WTC11 (cell line): ENCODE measurements around the gene PRF1. TPM values are rescaled to one million over a fixed set of nuclear protein-coding genes. Genes with fewer than 3 reads are reported as not detected.

ENCODE experiments used
- ATAC-seq: fragments of 200-7000 bp; cut with Tn5 transposase; 2 replicates; pipeline ENCODE4 v1.10.0; 2021; ENCODE audit warnings: mild to moderate bottlenecking, moderate library complexity
- CTCF ChIA-PET: fragments of 300-600 bp; sonication (Branson Sonifier 250); formaldehyde crosslinking; loops from one replicate; lab custom pipeline; 2021; ENCODE audit warnings: antibody characterized with exemption; lab: Charles Lee
- POLR2A ChIA-PET: fragments of 350-600 bp; sonication (Branson Sonifier 250); formaldehyde crosslinking; loops from one replicate; lab custom pipeline; 2021; ENCODE audit warnings: antibody characterized with exemption; lab: Charles Lee
- DNase-seq: peaks from one replicate; pipeline ENCODE4 v3.0.0; 2021; ENCODE audit warnings: low spot score
- H3K27ac Mint-ChIP-seq: 2 replicates; pipeline ENCODE4 v1.8.0; 2021; ENCODE audit warnings: mixed read lengths
- H3K27me3 Mint-ChIP-seq: 2 replicates; pipeline ENCODE4 v1.8.0; 2021; ENCODE audit warnings: low read depth, mild to moderate bottlenecking, moderate library complexity, mixed read lengths
- H3K36me3 Mint-ChIP-seq: 2 replicates; pipeline ENCODE4 v1.8.0; 2021; ENCODE audit warnings: mixed read lengths
- H3K4me1 Mint-ChIP-seq: 2 replicates; pipeline ENCODE4 v1.8.0; 2022; ENCODE audit warnings: mixed read lengths
- H3K4me3 Mint-ChIP-seq: 2 replicates; pipeline ENCODE4 v1.8.0; 2021; ENCODE audit warnings: mild to moderate bottlenecking, moderate library complexity, mixed read lengths
- H3K9me3 Mint-ChIP-seq: 2 replicates; pipeline ENCODE4 v1.8.0; 2021; ENCODE audit warnings: mixed read lengths
- ATF3 ChIP-seq: sonication (generic); formaldehyde crosslinking; conservative IDR thresholded peaks from 2 replicates; pipeline ENCODE4 v1.8.1; 2022; ENCODE audit warnings: mild to moderate bottlenecking, missing genetic modification reagents
- ATF6 ChIP-seq: sonication (generic); formaldehyde crosslinking; IDR thresholded peaks from 2 replicates; pipeline ENCODE4 v1.8.1; 2023; ENCODE audit warnings: mild to moderate bottlenecking, missing genetic modification reagents
- CREM ChIP-seq: sonication (generic); formaldehyde crosslinking; IDR thresholded peaks from 2 replicates; pipeline ENCODE4 v1.8.1; 2022; ENCODE audit warnings: mild to moderate bottlenecking, missing genetic modification reagents, moderate library complexity
- EMX1 ChIP-seq: fragments of 250-450 bp; sonication (Bioruptor Pico); IDR thresholded peaks from 2 replicates; pipeline ENCODE4 v1.8.0; 2021; ENCODE audit warnings: mild to moderate bottlenecking
- ESRRA ChIP-seq: sonication (generic); formaldehyde crosslinking; IDR thresholded peaks from 2 replicates; pipeline ENCODE4 v1.8.1; 2022; ENCODE audit warnings: mild to moderate bottlenecking, missing genetic modification reagents, borderline replicate concordance
- GTF2I ChIP-seq: fragments of 250-450 bp; sonication (Bioruptor Pico); conservative IDR thresholded peaks from 2 replicates; pipeline ENCODE4 v1.4.0; 2021; ENCODE audit warnings: mild to moderate bottlenecking
- MLX ChIP-seq: sonication (generic); formaldehyde crosslinking; IDR thresholded peaks from 2 replicates; pipeline ENCODE4 v1.8.1; 2023; ENCODE audit warnings: mild to moderate bottlenecking, missing genetic modification reagents, moderate library complexity
- NFE2L1 ChIP-seq: sonication (generic); formaldehyde crosslinking; IDR thresholded peaks from 2 replicates; pipeline ENCODE4 v1.8.1; 2023; ENCODE audit warnings: missing genetic modification reagents
- RORB ChIP-seq: fragments of 250-450 bp; sonication (Bioruptor Pico); IDR thresholded peaks from 2 replicates; pipeline ENCODE4 v1.9.0; 2021; ENCODE audit warnings: mild to moderate bottlenecking
- SMAD3 ChIP-seq: sonication (generic); formaldehyde crosslinking; IDR thresholded peaks from 2 replicates; pipeline ENCODE4 v1.8.0; 2022; ENCODE audit warnings: missing genetic modification reagents, mild to moderate bottlenecking, borderline replicate concordance
- SOX15 ChIP-seq: fragments of 250-450 bp; sonication (Bioruptor Pico); IDR thresholded peaks from 2 replicates; pipeline ENCODE4 v1.9.0; 2021; ENCODE audit warnings: mild to moderate bottlenecking
- ZBTB21 ChIP-seq: sonication (generic); formaldehyde crosslinking; IDR thresholded peaks from 2 replicates; pipeline ENCODE4 v1.8.1; 2023; ENCODE audit warnings: mild to moderate bottlenecking, missing genetic modification reagents, borderline replicate concordance
- ZNF232 ChIP-seq: sonication (generic); formaldehyde crosslinking; IDR thresholded peaks from 2 replicates; pipeline ENCODE4 v1.8.0; 2022; ENCODE audit warnings: mild to moderate bottlenecking, missing genetic modification reagents
- total RNA-seq: library from RNA; stranded (reverse); gene quantifications from 3 replicates; pipeline ENCODE4 v1.2.3, GENCODE V29; 2021
- TF ChIP-seq, protein P1 (sequence below): sonication (generic); formaldehyde crosslinking; IDR thresholded peaks from 2 replicates; pipeline ENCODE4 v1.8.0; 2022; ENCODE audit warnings: missing genetic modification reagents
- TF ChIP-seq, protein P2 (sequence below): sonication (generic); formaldehyde crosslinking; IDR thresholded peaks from 2 replicates; pipeline ENCODE4 v1.8.1; 2023; ENCODE audit warnings: mild to moderate bottlenecking, moderate library complexity, missing genetic modification reagents
- TF ChIP-seq, protein P3 (sequence below): fragments of 250-450 bp; sonication (Bioruptor Pico); IDR thresholded peaks from 2 replicates; pipeline ENCODE4 v1.9.0; 2021; ENCODE audit warnings: mild to moderate bottlenecking

Gene PRF1
- total RNA-seq, 1 experiment from 2014 or later, result 0.11 TPM

DNA sequence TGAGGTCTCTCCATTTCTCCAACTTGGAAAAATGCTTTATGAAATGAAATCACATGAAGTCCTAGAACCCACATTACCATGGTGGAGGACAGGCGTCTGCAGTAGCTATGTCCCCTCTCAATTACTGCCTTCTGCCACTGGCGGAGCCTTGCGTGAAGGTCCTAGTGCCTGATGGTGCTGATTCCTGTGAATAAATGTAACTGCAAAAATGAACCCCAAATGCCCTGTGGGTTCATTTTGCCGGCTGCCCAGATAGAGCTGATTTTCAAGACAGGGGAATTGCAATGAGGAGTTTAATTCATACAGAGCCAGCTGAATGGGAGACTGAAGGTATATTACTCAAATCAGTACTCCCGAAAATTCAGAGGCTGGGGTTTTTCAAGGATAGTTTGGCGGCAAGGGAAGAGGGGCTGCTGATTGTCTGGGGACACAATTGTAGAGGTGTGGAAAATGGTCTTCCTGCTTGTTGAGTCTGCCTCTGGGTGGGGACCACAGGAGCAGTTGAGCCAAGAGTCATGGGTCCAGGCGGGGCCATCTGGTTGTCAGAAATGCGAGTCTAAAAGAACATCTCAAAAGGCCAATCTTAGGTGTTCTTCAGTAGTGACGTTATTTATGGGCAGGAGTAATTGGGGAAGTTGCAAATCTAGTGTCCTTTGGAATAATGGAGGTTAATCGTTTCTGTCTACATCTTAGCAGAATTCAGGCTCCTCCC, 13.5 kb downstream of the PRF1 start:
- no peaks in the 10 kb centered on the region for H3K36me3 Mint-ChIP-seq
- no peak overlapping the region for H3K27ac Mint-ChIP-seq
- H3K4me1 Mint-ChIP-seq, result peaks cover 19% of the 10 kb centered on the region
- DNase-seq (no peak), ATAC-seq (no peak)
- H3K4me3 Mint-ChIP-seq, result no peak overlapping the region
- ChIA-PET POLR2A (no interaction called here), CTCF (interaction anchor here (0.6 to 2.7 kb wide), 2 partner anchors 30 to 261 kb away, joined by 3 to 8 read pairs; no protein-coding TSS in a partner anchor)
- H3K27me3 Mint-ChIP-seq, result no peaks in the 10 kb centered on the region; the same call in 1 of the 2 replicates
- no peaks in the 10 kb centered on the region for H3K9me3 Mint-ChIP-seq
- TF ChIP-seq NFE2L1 (CRISPR knock-in tag) (no peak), ZBTB21 (CRISPR knock-in tag) (no peak), MLX (no peak), ESRRA (CRISPR knock-in tag) (no peak), RORB (CRISPR knock-in tag) (no peak), ZNF232 (no peak), ATF6 (CRISPR knock-in tag) (no peak)

GRCh38 chr10:70588255-70588654, 14.3 kb downstream of the PRF1 start:
- ChIA-PET CTCF (interaction anchor here (2.7 kb wide), 1 partner anchor 29 kb away, joined by 8 read pairs; no protein-coding TSS in a partner anchor), POLR2A (no interaction called here)
- Mint-ChIP-seq H3K4me1 (peaks cover 22% of the 10 kb centered on the region), H3K27ac (no peak overlapping the region), H3K4me3 (no peak overlapping the region), H3K9me3 (no peaks in the 10 kb centered on the region), H3K27me3 (no peaks in the 10 kb centered on the region; the same call in 1 of the 2 replicates), H3K36me3 (no peaks in the 10 kb centered on the region)
- ATAC-seq (no peak), DNase-seq (no peak)
- TF ChIP-seq, protein P1, sequence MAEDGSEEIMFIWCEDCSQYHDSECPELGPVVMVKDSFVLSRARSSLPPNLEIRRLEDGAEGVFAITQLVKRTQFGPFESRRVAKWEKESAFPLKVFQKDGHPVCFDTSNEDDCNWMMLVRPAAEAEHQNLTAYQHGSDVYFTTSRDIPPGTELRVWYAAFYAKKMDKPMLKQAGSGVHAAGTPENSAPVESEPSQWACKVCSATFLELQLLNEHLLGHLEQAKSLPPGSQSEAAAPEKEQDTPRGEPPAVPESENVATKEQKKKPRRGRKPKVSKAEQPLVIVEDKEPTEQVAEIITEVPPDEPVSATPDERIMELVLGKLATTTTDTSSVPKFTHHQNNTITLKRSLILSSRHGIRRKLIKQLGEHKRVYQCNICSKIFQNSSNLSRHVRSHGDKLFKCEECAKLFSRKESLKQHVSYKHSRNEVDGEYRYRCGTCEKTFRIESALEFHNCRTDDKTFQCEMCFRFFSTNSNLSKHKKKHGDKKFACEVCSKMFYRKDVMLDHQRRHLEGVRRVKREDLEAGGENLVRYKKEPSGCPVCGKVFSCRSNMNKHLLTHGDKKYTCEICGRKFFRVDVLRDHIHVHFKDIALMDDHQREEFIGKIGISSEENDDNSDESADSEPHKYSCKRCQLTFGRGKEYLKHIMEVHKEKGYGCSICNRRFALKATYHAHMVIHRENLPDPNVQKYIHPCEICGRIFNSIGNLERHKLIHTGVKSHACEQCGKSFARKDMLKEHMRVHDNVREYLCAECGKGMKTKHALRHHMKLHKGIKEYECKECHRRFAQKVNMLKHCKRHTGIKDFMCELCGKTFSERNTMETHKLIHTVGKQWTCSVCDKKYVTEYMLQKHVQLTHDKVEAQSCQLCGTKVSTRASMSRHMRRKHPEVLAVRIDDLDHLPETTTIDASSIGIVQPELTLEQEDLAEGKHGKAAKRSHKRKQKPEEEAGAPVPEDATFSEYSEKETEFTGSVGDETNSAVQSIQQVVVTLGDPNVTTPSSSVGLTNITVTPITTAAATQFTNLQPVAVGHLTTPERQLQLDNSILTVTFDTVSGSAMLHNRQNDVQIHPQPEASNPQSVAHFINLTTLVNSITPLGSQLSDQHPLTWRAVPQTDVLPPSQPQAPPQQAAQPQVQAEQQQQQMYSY (CRISPR knock-in tag), result no peak
- TF ChIP-seq, protein P2, sequence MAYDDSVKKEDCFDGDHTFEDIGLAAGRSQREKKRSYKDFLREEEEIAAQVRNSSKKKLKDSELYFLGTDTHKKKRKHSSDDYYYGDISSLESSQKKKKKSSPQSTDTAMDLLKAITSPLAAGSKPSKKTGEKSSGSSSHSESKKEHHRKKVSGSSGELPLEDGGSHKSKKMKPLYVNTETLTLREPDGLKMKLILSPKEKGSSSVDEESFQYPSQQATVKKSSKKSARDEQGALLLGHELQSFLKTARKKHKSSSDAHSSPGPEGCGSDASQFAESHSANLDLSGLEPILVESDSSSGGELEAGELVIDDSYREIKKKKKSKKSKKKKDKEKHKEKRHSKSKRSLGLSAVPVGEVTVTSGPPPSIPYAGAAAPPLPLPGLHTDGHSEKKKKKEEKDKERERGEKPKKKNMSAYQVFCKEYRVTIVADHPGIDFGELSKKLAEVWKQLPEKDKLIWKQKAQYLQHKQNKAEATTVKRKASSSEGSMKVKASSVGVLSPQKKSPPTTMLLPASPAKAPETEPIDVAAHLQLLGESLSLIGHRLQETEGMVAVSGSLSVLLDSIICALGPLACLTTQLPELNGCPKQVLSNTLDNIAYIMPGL (CRISPR knock-in tag), result no peak
- TF ChIP-seq GTF2I (CRISPR knock-in tag), result no peak
- TF ChIP-seq EMX1 (CRISPR knock-in tag), result no peak
- TF ChIP-seq ATF3 (CRISPR knock-in tag), result no peak
- no peak for TF ChIP-seq CREM (CRISPR knock-in tag)
- TF ChIP-seq, protein P3, sequence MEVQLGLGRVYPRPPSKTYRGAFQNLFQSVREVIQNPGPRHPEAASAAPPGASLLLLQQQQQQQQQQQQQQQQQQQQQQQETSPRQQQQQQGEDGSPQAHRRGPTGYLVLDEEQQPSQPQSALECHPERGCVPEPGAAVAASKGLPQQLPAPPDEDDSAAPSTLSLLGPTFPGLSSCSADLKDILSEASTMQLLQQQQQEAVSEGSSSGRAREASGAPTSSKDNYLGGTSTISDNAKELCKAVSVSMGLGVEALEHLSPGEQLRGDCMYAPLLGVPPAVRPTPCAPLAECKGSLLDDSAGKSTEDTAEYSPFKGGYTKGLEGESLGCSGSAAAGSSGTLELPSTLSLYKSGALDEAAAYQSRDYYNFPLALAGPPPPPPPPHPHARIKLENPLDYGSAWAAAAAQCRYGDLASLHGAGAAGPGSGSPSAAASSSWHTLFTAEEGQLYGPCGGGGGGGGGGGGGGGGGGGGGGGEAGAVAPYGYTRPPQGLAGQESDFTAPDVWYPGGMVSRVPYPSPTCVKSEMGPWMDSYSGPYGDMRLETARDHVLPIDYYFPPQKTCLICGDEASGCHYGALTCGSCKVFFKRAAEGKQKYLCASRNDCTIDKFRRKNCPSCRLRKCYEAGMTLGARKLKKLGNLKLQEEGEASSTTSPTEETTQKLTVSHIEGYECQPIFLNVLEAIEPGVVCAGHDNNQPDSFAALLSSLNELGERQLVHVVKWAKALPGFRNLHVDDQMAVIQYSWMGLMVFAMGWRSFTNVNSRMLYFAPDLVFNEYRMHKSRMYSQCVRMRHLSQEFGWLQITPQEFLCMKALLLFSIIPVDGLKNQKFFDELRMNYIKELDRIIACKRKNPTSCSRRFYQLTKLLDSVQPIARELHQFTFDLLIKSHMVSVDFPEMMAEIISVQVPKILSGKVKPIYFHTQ, result no peak
- TF ChIP-seq ATF6 (CRISPR knock-in tag), result no peak
- no peak for TF ChIP-seq SOX15 (CRISPR knock-in tag)
- no peak for TF ChIP-seq SMAD3
